Astrocyte (in vitro differentiated cells and primary cell): Measurements from ENCODE around the gene YES1.

Source experiments
- CTCF ChIP-seq: IDR thresholded peaks from 2 replicates; pipeline ENCODE4 v1.5.1; 2011; ENCODE audit warnings: low read depth, mild to moderate bottlenecking, inconsistent platforms, low read length, moderate library complexity; ENCODE audit not compliant: insufficient read depth
- EZH2 ChIP-seq: IDR thresholded peaks from 2 replicates; pipeline ENCODE4 v1.6.1; 2012; ENCODE audit warnings: mild to moderate bottlenecking, low read length, inconsistent platforms; ENCODE audit not compliant: insufficient read depth

- TF ChIP-seq CTCF = no peak
- TF ChIP-seq EZH2 = no peak
These were observed 57.4 kb downstream of the YES1 start for GRCh38 chr18:754656-755055.
